Measurements from ENCODE around the gene STARD4. TPM values are rescaled to one million over a fixed set of nuclear protein-coding genes. Genes with fewer than 3 reads are reported as not detected.

The STARD4 gene
- total RNA-seq, 4 donors from 2014 or later, result 32.2 to 88.1 (median 79.5) TPM

DNA sequence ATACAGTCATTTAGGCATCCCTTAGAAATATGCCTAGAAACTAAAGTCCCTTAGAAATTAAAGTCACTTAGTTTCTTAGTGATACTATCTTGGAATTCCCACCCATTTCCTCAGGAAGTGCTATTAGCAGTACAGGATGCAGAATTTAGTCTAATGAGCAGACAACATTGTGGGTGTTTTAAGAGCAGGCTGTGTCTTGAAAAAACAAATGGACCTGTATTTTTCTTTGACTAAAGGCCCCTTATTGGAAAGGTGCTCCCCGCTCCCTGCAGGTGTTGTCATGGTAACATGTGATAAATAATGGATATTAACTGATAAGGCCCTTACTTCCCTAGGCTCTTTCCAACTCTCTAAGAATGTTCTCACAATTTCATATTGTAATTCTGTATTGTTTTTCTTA, 38.8 kb upstream of the STARD4 start:
- Histone ChIP-seq H3K36me3 (no peaks in the 10 kb centered on the region), H3K27ac (peak overlapping the region in 1 of 4 donors; percentile 34), H3K9me3 (no peaks in the 10 kb centered on the region), H3K4me1 (no peaks in the 10 kb centered on the region), H3K27me3 (no peaks in the 10 kb centered on the region), H3K4me3 (no peak overlapping the region)
- DNase-seq, result no peak
- no peak for TF ChIP-seq POLR2A (IDR thresholded peaks at IDR 0.05)
- TF ChIP-seq CTCF (IDR thresholded peaks at IDR 0.05), result no peak

DNA sequence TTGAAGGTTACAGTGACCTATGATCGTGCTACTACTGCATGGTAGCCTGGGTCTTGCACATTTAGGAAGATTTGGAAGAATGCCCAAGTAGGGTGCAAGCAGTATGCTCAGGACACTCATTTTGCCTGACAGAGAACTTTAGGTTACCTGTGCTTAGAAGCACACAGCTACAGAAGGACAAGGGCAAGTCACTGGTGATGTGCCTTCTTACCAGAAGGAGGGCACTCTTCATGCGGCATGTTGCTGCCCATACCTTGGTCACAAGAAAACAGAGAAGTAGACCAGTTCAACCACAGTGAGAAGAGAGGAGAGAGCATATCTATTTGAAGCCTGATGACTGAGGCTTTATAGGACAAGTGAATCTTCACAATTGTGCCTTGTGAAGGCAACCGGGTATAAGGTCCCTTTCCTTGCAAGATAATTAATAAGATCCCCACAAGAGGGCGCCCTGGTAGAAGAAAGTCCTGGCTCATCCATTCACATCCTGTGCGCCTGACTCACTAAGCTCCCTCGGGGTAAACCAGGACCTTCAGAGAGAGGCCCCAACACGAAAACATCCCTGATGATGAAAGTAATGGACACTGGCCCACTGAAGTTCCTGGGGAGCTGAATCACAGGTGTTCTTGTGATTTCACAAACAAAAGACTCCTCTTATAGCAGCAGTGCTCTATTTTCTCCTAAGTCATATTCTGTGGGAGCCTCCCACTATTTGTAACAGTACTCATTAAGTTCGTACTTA, 38.1 kb upstream of the STARD4 start:
- Histone ChIP-seq H3K27ac (no peak overlapping the region), H3K9me3 (no peaks in the 10 kb centered on the region)

DNA sequence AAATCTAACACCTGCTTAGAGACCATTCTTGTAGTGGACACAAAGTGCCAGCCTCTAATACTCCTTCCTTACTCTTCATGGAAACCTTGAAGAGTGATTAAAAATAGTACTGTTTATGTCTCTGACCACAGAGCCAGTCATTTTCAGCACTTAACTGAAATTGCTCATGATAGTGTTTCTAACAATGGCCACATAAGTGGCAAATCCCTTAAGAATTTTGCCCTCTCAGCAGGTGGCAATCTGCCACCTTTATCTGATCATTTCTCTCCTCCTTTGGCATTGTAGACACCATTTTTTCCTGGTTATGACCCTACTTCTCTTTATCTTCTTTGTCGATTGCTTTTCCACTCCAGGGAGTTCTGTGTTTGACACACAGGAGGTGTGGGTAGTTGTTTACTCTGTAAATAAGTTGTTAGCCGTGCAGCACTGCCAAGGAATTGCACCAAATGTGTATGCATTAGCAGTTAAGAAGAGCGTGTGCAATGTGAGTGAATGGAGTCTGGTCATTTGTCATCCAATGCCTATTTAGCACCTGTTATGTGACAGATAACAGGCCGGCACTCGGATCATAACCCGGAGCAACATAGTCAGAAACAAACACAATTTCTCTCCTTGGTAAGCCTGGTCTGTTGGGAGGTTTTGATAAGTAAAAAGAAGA, 36.8 kb upstream of the STARD4 start:
- H3K36me3 ChIP-seq, result no peaks in the 10 kb centered on the region
- H3K4me1 ChIP-seq, result no peaks in the 10 kb centered on the region
- H3K9me3 ChIP-seq, result no peaks in the 10 kb centered on the region
- H3K27me3 ChIP-seq, result no peaks in the 10 kb centered on the region
- H3K27ac ChIP-seq, result no peak overlapping the region
- TF ChIP-seq POLR2A (IDR thresholded peaks at IDR 0.05), result no peak
- no peak for TF ChIP-seq CTCF (IDR thresholded peaks at IDR 0.05)
- no peak for DNase-seq
- no peak overlapping the region for H3K4me3 ChIP-seq

More for the DNA sequence above, 38.1 kb upstream of the STARD4 start:
- TF ChIP-seq CTCF (IDR thresholded peaks at IDR 0.05), result peak in 5 of 6 experiments; percentile 36 to 66 (median 60)
- TF ChIP-seq POLR2A (IDR thresholded peaks at IDR 0.05), result no peak
- no peak overlapping the region for H3K4me3 ChIP-seq
- no peaks in the 10 kb centered on the region for H3K4me1 ChIP-seq
- H3K27me3 ChIP-seq, result no peaks in the 10 kb centered on the region
- peak; percentile 45 to 85 (median 50) for DNase-seq
- H3K36me3 ChIP-seq, result no peaks in the 10 kb centered on the region

- H3K4me3 ChIP-seq, result no peak overlapping the region
- no peaks in the 10 kb centered on the region for H3K27me3 ChIP-seq
- TF ChIP-seq POLR2A (IDR thresholded peaks at IDR 0.05), result no peak
- no peak for TF ChIP-seq CTCF (IDR thresholded peaks at IDR 0.05)
- no peaks in the 10 kb centered on the region for H3K9me3 ChIP-seq
- no peak overlapping the region for H3K27ac ChIP-seq
- H3K4me1 ChIP-seq, result no peaks in the 10 kb centered on the region
- H3K36me3 ChIP-seq, result no peaks in the 10 kb centered on the region
- no peak for DNase-seq
These were observed 36.1 kb upstream of the STARD4 start for GRCh38 chr5:111548348-111548950.

DNA sequence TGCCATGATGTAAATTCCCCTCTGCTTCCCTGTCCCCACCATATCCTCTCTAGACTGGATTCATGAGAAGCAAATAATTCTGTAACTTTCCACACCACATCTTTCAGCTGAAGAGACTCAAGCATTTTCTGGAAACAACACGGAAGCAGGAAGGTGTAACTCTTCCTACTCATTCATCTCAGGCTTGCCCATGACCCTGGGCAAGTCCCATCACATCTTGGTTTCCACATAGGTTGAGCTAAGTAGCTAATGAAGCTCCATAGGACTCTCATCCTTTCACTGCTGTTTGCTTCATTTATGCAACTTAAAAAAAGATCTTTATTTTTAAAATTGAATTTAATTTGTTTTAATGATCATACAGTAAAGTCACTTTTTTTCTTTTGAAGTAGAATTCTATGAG, 32.7 kb upstream of the STARD4 start:
- Histone ChIP-seq H3K4me3 (no peak overlapping the region), H3K4me1 (no peaks in the 10 kb centered on the region), H3K27me3 (no peaks in the 10 kb centered on the region), H3K36me3 (no peaks in the 10 kb centered on the region), H3K9me3 (no peaks in the 10 kb centered on the region), H3K27ac (no peak overlapping the region)
- TF ChIP-seq CTCF (IDR thresholded peaks at IDR 0.05), result no peak
- no peak for TF ChIP-seq POLR2A (IDR thresholded peaks at IDR 0.05)
- no peak for DNase-seq

Data from Peyer's patch (tissue), 4 donors.